ENCODE results near the gene ZNF426.

Gene ZNF426

DNA sequence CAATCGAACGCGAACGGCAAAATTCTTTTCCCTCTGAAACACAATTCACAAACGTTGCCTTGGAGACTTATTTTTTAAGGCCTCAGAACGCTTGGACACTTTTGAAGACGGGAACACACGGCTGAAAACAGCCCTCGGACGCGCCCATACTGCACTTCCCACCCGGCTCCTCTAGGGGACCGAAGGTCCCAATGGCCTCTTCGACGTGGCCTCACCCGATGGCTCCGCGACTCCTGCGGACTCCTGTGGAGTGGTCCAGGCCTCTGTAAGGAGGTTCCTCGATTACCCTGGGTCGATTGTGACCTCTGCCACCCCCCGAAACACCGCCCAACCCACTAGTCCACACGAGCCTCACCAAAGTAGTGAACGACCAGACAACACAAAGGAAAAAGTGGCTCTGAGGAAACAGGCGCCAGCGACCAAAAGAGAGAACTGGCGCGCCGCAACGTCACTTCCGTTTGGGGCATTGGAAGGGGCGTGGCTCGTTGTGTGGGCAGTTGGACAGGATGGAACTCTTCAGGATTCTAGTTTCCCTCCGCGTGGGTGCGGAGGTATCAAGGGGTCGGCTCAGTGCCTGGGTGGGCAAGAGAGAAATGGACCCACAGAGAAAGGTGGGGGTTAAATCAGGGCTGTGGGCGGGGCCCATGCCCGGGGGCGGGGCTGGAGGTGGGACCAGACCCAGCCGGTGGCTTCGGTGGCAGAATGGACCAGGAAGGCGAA, 40.1 kb downstream of the ZNF426 start, which contains the start of gene ZNF560:
TSS of gene ZNF560 (minus strand) at position 434 of the 720 bp plus-strand sequence. CDS start 23,303 bp downstream, outside the sequence.
- DNase-seq (ENCODE audit: low read depth in 2 of 2): no peak

DNA sequence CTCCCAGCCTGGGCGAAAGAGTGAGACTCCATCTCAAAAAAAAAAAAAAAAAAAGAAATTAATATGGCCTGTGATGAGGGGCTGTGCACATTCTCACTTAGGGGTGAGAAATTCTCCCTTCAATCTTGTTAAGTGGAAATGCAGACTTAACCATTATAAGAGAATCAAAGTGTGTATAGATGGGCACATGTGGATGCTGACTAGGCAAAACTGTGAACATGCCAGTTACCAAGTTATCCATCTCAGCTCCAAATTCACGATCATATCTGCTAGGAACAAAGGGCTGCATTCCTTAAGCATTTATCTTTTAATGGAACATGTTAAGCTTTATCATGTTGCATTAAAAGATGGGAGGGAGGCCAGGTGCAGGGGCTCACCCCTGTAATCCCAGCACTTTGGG, 44.3 kb downstream of the ZNF426 start:
- DNase-seq (ENCODE audit: low read depth in 2 of 2): no peak

DNA sequence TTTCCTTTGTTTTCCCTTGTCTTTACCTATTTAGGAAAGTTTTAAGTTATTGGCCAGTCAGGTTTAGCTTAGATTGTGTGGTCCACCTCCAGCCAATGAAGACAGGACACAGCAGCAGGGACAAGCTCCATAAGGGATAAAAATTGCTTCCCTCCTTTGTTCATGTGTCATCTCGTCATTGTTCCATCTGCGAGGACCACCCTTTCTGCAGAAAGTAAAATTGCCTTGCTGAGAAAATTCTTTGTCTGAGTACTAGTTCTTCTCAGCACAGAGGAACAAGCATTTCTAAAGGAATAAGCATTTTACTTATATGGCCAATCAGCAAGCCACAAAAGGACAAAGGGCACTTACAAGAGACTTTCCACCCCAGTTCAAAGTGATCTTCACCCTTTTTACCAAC, 51.4 kb downstream of the ZNF426 start:
- DNase-seq (ENCODE audit: low read depth in 2 of 2): no peak

DNA sequence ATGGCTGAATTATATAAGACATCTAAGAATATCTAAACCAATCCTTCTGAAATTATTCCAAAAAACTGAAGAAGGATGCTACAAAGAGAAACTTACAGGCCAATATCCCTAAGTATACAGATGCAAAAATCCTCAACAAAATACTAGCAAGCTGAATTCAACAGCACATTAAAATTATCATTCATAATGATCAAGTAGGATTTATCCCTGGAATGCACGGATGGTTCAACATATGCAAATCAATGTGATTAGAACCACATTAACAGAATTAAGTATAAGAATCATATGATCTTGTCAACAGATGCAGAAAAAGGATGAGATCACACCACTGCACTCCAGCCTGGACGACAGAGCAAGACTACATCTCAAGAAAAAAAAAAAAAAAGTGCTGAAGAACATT, 53.3 kb downstream of the ZNF426 start:
- DNase-seq (ENCODE audit: low read depth in 2 of 2): no peak

DNA sequence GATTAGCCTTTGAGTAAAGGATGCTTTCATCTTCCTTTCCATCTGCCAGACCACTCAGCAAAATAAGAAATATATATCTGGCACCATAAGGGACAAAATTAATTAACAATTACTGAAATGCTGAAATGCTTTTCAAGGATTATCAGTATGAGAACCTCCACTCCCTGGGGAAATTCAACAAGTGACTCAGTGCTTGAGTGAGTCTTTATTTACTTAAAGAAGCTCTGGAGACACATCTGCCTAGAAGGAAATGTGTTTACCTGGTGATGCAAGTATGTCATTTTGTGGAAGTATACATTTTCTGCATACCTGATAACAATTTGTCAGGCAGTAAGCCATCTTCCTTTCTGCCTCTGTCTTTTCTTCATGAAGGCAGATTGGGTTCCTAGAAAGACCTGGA, 63.5 kb downstream of the ZNF426 start:
- no peak for DNase-seq (ENCODE audit: low read depth in 2 of 2)
